GM12878 (cell line): ENCODE results near the gene SLCO4A1. TPM values are rescaled to one million over a fixed set of nuclear protein-coding genes. Genes with fewer than 3 reads are reported as not detected.

Experiments
- ATAC-seq: fragments of 200-7000 bp; cut with Tn5 transposase; 3 replicates; pipeline ENCODE4 v1.9.1; 2020; ENCODE audit warnings: mild to moderate bottlenecking, moderate library complexity
- BruUV-seq: library from RNA; stranded (reverse); fragments of 400-500 nt; replicated peaks from 2 replicates; lab custom pipeline; 2021; lab: Mats Ljungman, UMichigan
- CTCF ChIA-PET: fragments of 300-600 bp; sonication (Branson Sonifier 250); formaldehyde crosslinking; extraction: SDS; loops from one replicate; lab custom pipeline; 2021; ENCODE audit warnings: inconsistent platforms; lab: Yijun Ruan, JAX
- POLR2A ChIA-PET: fragments of 350-600 bp; formaldehyde crosslinking; extraction: SDS; loops from one replicate; lab custom pipeline; 2021; ENCODE audit warnings: inconsistent platforms; lab: Charles Lee
- RAD21 ChIA-PET: fragments of 300-600 bp; sonication (Branson Sonifier 250); formaldehyde crosslinking; loops from one replicate; lab custom pipeline; 2023; ENCODE audit warnings: antibody characterized with exemption; ENCODE audit not compliant: unreplicated experiment; lab: Charles Lee
- SMC1A ChIA-PET: fragments of 300-600 bp; sonication (Branson Sonifier 250); formaldehyde crosslinking; loops from one replicate; lab custom pipeline; 2023; ENCODE audit not compliant: unreplicated experiment, uncharacterized antibody; lab: Charles Lee
- DNase-seq: peaks from one replicate; pipeline ENCODE4 v3.0.0-alpha.2; 2011; ENCODE audit warnings: low read depth, low spot score
- FAIRE-seq: peaks from 3 replicates; lab custom pipeline; 2011; peaks lifted over from hg19 to GRCh38; lab: Jason Lieb, UNC
- H2AFZ ChIP-seq: 2 replicates; pipeline ENCODE4 v1.6.0; 2011; ENCODE audit warnings: low read depth, low read length, control low read depth; ENCODE audit not compliant: control insufficient read depth
- H3K27ac ChIP-seq: 2 replicates; pipeline ENCODE4 v1.5.1; 2011; ENCODE audit warnings: control low read depth; ENCODE audit not compliant: control insufficient read depth, insufficient read depth
- H3K27me3 ChIP-seq, 2 experiments: replicated peaks in 1 of 2; 2 replicates each; pipeline versions ENCODE4 v1.6.0 to v1.6.1; 2011; ENCODE audit warnings: low read length in 1 of 2; ENCODE audit not compliant: control insufficient read depth in 2 of 2, insufficient read depth in 2 of 2
- H3K36me3 ChIP-seq, 2 experiments: 2 replicates each; pipeline ENCODE4 v1.5.1; 2011; ENCODE audit warnings: low read length in 1 of 2; ENCODE audit not compliant: control insufficient read depth in 2 of 2, insufficient read depth in 2 of 2
- H3K4me1 ChIP-seq: 2 replicates; pipeline ENCODE4 v1.6.1; 2011; ENCODE audit warnings: mild to moderate bottlenecking, low read length, moderate library complexity, mixed read lengths; ENCODE audit not compliant: control insufficient read depth, insufficient read depth
- H3K4me2 ChIP-seq: 2 replicates; pipeline ENCODE4 v1.6.0; 2011; ENCODE audit warnings: control low read depth; ENCODE audit not compliant: control insufficient read depth, insufficient read depth
- H3K4me3 ChIP-seq: fragments of 200-600 bp; sonication (generic); 2 replicates; pipeline ENCODE4 v1.5.1; 2016
- H3K79me2 ChIP-seq: 2 replicates; pipeline ENCODE4 v1.6.0; 2011; ENCODE audit warnings: low read length; ENCODE audit not compliant: control insufficient read depth, insufficient read depth
- H3K9ac ChIP-seq: 2 replicates; pipeline ENCODE4 v1.8.0; 2011; ENCODE audit warnings: low read length, control low read depth, mixed read lengths; ENCODE audit not compliant: control insufficient read depth, insufficient read depth
- H3K9me3 ChIP-seq: replicated peaks from 3 replicates; pipeline ENCODE4 v1.5.1; 2011; ENCODE audit warnings: mild to moderate bottlenecking, low read length; ENCODE audit not compliant: control insufficient read depth, insufficient read depth
- H4K20me1 ChIP-seq: 2 replicates; pipeline ENCODE4 v1.6.0; 2011; ENCODE audit not compliant: control insufficient read depth, insufficient read depth
- BHLHE40 ChIP-seq, 2 experiments: fragments of 450-650 bp in 1 of 2; IDR thresholded peaks; 2 replicates each; pipeline ENCODE4 v1.6.1; 2011 to 2017; ENCODE audit warnings: low read depth in 2 of 2, borderline replicate concordance in 1 of 2, improper control_type of control experiment in 1 of 2, low read length in 1 of 2, mild to moderate bottlenecking in 1 of 2
- CBX3 ChIP-seq: fragments of 200-600 bp; sonication (generic); IDR thresholded peaks from 2 replicates; pipeline ENCODE4 v1.6.1; 2016; ENCODE audit warnings: low read depth, borderline replicate concordance
- CEBPB ChIP-seq, 2 experiments: fragments of 150-350 bp in 1 of 2; IDR thresholded peaks; 2 replicates each; pipeline ENCODE4 v1.6.1; 2012 to 2014; ENCODE audit warnings: low read depth in 2 of 2, low read length in 2 of 2, borderline replicate concordance in 1 of 2, inconsistent platforms in 1 of 2
- DPF2 ChIP-seq: fragments of 450-650 bp; IDR thresholded peaks from 2 replicates; pipeline ENCODE4 v1.6.1; 2017; ENCODE audit warnings: mild to moderate bottlenecking
- EP300 ChIP-seq, 2 experiments: fragments of 150-350 bp in 1 of 2; IDR thresholded peaks; 2 replicates each; pipeline ENCODE4 v1.6.1; 2011 to 2012; ENCODE audit warnings: low read depth in 2 of 2, low read length in 2 of 2, borderline replicate concordance in 1 of 2, improper control_type of control experiment in 1 of 2, inconsistent platforms in 1 of 2; ENCODE audit not compliant: control insufficient read depth in 1 of 2
- SRF ChIP-seq, 2 experiments: IDR thresholded peaks; 2 replicates each; pipeline ENCODE4 v1.6.1; 2011; ENCODE audit warnings: low read depth in 2 of 2, low read length in 2 of 2, mild to moderate bottlenecking in 1 of 2, moderate library complexity in 1 of 2
- STAT3 ChIP-seq: IDR thresholded peaks from 2 replicates; pipeline ENCODE4 v1.6.1; 2011; ENCODE audit warnings: low read depth, low read length, improper control_type of control experiment
- YBX1 ChIP-seq: fragments of 450-650 bp; IDR thresholded peaks from 2 replicates; pipeline ENCODE4 v1.6.1; 2016; ENCODE audit warnings: antibody characterized with exemption
- ZNF687 ChIP-seq: fragments of 450-650 bp; IDR thresholded peaks from 2 replicates; pipeline ENCODE4 v1.6.1; 2017; ENCODE audit warnings: mild to moderate bottlenecking, moderate library complexity
- WGBS: methylation state at CpG from one replicate; pipeline ENCODE4 v1.1.6; 2016; ENCODE audit warnings: low lambda C conversion rate; ENCODE audit not compliant: insufficient replicate concordance, insufficient coverage; ENCODE audit errors: missing lambda C conversion rate; 5-methylcytosine and 5-hydroxymethylcytosine counted together
- in situ Hi-C: fragments of 300-500 bp; cut with MboI; formaldehyde crosslinking; loops from 9 replicates; pipeline ENCODE4 v1.14.3; 2018; ENCODE audit warnings: mixed read lengths
- intact Hi-C: fragments of 100-400 bp; cut with micrococcal nuclease; formaldehyde crosslinking; loops from one replicate; pipeline ENCODE4 v1.14.2; 2022; ENCODE audit not compliant: unreplicated experiment
- polyA plus RNA-seq, 11 experiments: library from polyadenylated mRNA; depleted of rRNA in 4 of 11; unstranded in 6 of 11; stranded (reverse) in 5 of 11; fragments of >200 nt; fragmentation: Nextera tagmentation in 4 of 11; fragmentation: Illumina TruSeq in 1 of 11; extraction: Ambion mirVana in 4 of 11; extraction: Trizol in 1 of 11; gene quantifications; 1 replicate in 1 of 11; 2 replicates in 10 of 11; pipeline versions ENCODE4 v1.2.1 to v1.2.3, GENCODE V29; 2011 to 2016; ENCODE audit warnings: inconsistent platforms in 2 of 11, missing spikeins in 2 of 11, low read depth in 1 of 11
- total RNA-seq, 4 experiments: library from RNA; depleted of rRNA in 3 of 4; stranded (reverse); fragments of >200 nt in 3 of 4; fragmentation: Illumina TruSeq in 1 of 4; extraction: Trizol in 1 of 4; gene quantifications; 2 replicates each; pipeline versions ENCODE4 v1.2.1 to v1.2.3, GENCODE V29; 2013 to 2021
- TF ChIP-seq, protein P1 (sequence below): IDR thresholded peaks from 2 replicates; pipeline ENCODE4 v1.6.1; 2011; ENCODE audit warnings: borderline replicate concordance, low read depth, mild to moderate bottlenecking, moderate library complexity, low read length; ENCODE audit not compliant: insufficient read depth, poor library complexity, severe bottlenecking

SLCO4A1 gene
- total and polyA plus RNA-seq, 10 of the 15 experiments (the other 5 are each of a cell fraction or from before 2014, with no cell fraction given) = 2.1 to 30.7 (median 12.0) TPM

GRCh38 chr20:62617711-62618483, 24.4 kb upstream of the SLCO4A1 start (continued):
- TF ChIP-seq DPF2 (0 out of 2 replicates have a peak, but pooled peaks have one; percentile 0), SRF (IDR thresholded peaks at IDR 0.05; ENCODE audit: low read depth in 2 of 2, low read length in 2 of 2) (no peak), EP300 (IDR thresholded peaks at IDR 0.05; ENCODE audit: borderline replicate concordance in 1 of 2, control insufficient read depth in 1 of 2, low read depth in 2 of 2, low read length in 2 of 2) (no peak)

GRCh38 chr20:62618611-62619529, 23.4 kb upstream of the SLCO4A1 start:
- Histone ChIP-seq H3K27ac (peak overlapping the region; percentile 67), H3K36me3 (no peaks in the 10 kb centered on the region), H4K20me1 (no peaks in the 10 kb centered on the region), H2AFZ (peak overlapping the region; percentile 31; the same call in 1 of the 2 replicates), H3K4me3 (peak overlapping the region; percentile 9; the same call in 1 of the 2 replicates), H3K4me2 (peak overlapping the region; percentile 75), H3K4me1 (peaks cover 39% of the 10 kb centered on the region), H3K27me3 (no peaks in the 10 kb centered on the region; a peak in 1 of 4 replicates), H3K9me3 (no peaks in the 10 kb centered on the region), H3K9ac (peak overlapping the region; percentile 62; the same call in 1 of the 2 replicates), H3K79me2 (no peaks in the 10 kb centered on the region)
- FAIRE-seq (no peak), ATAC-seq (peak; percentile 67), DNase-seq (no peak)
- POLR2A ChIA-PET = interaction anchor here (0.6 to 1.6 kb wide), 4 partner anchors 9 to 177 kb away, joined by 3 to 6 read pairs (median 4); partner anchors contain the start of genes MRGBP and SLCO4A1
- BruUV-seq = no TSS peak
- 41% methylated on average over 26 of the region's 26 CpGs for WGBS
- in situ Hi-C loops = loop anchor here (5.0 to 10.0 kb wide), 3 partner anchors 117 to 314 kb away; partner anchors contain the start of gene ADRM1
- intact Hi-C loops = loop anchor here (2.0 to 10.0 kb wide), 3 partner anchors 176 to 317 kb away; partner anchors contain the start of genes ADRM1 and RPS21
- RAD21 ChIA-PET = interaction anchor here (1.2 to 3.9 kb wide), 5 partner anchors 24 to 175 kb away, joined by 4 to 33 read pairs (median 7); partner anchors contain the start of gene SLCO4A1
- CTCF ChIA-PET = interaction anchor here (1.0 to 2.6 kb wide), 4 partner anchors 116 to 173 kb away, joined by 5 to 19 read pairs (median 7); no protein-coding TSS in a partner anchor
- SMC1A ChIA-PET = interaction anchor here (0.6 to 2.6 kb wide), 6 partner anchors 13 to 175 kb away, joined by 3 to 14 read pairs (median 3); no protein-coding TSS in a partner anchor
- peak; percentile 49 to 63 for TF ChIP-seq BHLHE40 (IDR thresholded peaks at IDR 0.05; ENCODE audit: borderline replicate concordance in 1 of 2, low read depth in 2 of 2, low read length in 1 of 2)
- TF ChIP-seq YBX1 = no peak
- TF ChIP-seq CEBPB (IDR thresholded peaks at IDR 0.05; ENCODE audit: borderline replicate concordance in 1 of 2, low read depth in 2 of 2, low read length in 2 of 2) = no peak
- no peak; the same call in 1 of the 2 replicates for TF ChIP-seq ZNF687
- no peak for TF ChIP-seq STAT3
- TF ChIP-seq, protein P1, sequence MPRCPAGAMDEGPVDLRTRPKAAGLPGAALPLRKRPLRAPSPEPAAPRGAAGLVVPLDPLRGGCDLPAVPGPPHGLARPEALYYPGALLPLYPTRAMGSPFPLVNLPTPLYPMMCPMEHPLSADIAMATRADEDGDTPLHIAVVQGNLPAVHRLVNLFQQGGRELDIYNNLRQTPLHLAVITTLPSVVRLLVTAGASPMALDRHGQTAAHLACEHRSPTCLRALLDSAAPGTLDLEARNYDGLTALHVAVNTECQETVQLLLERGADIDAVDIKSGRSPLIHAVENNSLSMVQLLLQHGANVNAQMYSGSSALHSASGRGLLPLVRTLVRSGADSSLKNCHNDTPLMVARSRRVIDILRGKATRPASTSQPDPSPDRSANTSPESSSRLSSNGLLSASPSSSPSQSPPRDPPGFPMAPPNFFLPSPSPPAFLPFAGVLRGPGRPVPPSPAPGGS = no peak
- no peak for TF ChIP-seq CBX3
